Activated naive CD4-positive, alpha-beta T cell treated with Interleukin-2 at 50 U/mL for 16 hours (primary cell): Measurements from ENCODE around the gene GSTA5.
"Not testable (repeated sequence)": the region's sequence is repeated elsewhere in the genome, so short reads cannot be mapped to it uniquely, and the experiment has no call there.

Experiments used
- DNase-seq: peaks from one replicate; pipeline ENCODE4 v3.0.0-alpha.2; 2020

GSTA5 gene

GRCh38 chr6:52787917-52788316 is 52.7 kb downstream of the GSTA5 start:
- no peak for DNase-seq

- DNase-seq: no peak
These were observed 54.2 kb downstream of the GSTA5 start for GRCh38 chr6:52786249-52786956.

- DNase-seq: not testable (repeated sequence)
These were observed 57.8 kb downstream of the GSTA5 start for GRCh38 chr6:52782696-52783274.

GRCh38 chr6:52782209-52782608 is 58.4 kb downstream of the GSTA5 start:
- DNase-seq: not testable (repeated sequence)
